ENCODE measurements around the gene LRRK1. TPM values are rescaled to one million over a fixed set of nuclear protein-coding genes. Genes with fewer than 3 reads are reported as not detected.

Gene LRRK1
- total RNA-seq, 1 donor from 2014 or later: 3.0 TPM

DNA sequence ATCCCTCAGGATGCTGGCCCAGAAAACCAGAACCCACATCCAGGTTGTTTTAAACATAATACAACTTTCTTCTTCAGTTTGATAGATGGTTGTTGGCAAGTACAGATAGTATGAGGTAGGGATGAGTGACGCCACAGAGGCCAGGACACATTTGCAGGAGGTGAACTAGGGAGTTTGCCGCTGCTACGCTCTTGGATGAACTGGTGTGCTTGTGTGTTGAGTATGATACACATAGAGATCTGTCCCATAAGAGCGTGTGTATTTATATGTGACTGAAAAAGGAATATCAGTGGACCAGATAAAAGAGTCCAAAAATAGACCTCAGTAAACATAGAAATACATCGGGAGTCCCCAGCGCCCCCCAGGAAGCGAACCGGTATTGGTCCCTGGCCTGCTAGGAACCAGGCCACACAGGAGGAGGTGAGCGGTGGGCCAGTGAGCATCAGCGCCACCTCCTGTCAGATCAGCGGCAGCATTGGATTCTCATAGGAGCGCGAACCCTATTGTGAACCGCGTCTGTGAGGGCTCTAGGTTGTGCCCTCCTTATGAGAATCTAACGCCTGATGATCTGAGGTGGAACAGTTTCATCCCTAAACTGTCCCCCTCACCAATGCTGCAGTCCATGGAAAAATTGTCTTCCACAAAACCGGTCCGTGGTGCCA is 98.1 kb downstream of the LRRK1 start:
- H3K27me3 ChIP-seq (ENCODE audit: low read depth): peaks cover 4% of the 10 kb centered on the region
- no peaks in the 10 kb centered on the region for H3K36me3 ChIP-seq
- H3K27ac ChIP-seq (replicated peaks): no peak overlapping the region
- H3K9me3 ChIP-seq (replicated peaks): no peaks in the 10 kb centered on the region
- no peak overlapping the region for H3K4me3 ChIP-seq
- no peak for DNase-seq
- TF ChIP-seq, protein P1, sequence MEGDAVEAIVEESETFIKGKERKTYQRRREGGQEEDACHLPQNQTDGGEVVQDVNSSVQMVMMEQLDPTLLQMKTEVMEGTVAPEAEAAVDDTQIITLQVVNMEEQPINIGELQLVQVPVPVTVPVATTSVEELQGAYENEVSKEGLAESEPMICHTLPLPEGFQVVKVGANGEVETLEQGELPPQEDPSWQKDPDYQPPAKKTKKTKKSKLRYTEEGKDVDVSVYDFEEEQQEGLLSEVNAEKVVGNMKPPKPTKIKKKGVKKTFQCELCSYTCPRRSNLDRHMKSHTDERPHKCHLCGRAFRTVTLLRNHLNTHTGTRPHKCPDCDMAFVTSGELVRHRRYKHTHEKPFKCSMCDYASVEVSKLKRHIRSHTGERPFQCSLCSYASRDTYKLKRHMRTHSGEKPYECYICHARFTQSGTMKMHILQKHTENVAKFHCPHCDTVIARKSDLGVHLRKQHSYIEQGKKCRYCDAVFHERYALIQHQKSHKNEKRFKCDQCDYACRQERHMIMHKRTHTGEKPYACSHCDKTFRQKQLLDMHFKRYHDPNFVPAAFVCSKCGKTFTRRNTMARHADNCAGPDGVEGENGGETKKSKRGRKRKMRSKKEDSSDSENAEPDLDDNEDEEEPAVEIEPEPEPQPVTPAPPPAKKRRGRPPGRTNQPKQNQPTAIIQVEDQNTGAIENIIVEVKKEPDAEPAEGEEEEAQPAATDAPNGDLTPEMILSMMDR (IDR thresholded peaks at IDR 0.05; ENCODE audit: borderline replicate concordance): no peak
- H3K4me1 ChIP-seq: peaks cover 7% of the 10 kb centered on the region
- intact Hi-C loops (cut with micrococcal nuclease): no loop called here

DNA sequence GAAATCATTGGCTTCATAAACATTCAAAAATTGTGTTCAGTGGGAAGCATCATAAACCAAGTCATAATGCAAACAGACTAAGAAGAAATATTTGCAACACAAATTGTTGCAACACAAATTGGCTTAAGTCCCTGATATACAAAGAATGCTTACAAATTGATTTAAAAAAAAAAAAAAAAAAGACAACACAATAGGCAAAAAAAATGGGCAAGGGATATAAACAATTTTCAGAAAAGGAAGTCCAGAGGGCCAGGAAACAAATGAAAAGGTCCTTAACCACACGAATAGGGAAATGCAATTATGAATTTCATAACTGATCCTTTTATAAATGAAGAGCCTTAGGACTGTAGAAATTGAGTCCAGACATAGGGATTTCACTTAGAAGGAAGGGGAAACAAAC is 98.9 kb downstream of the LRRK1 start:
- intact Hi-C loops (cut with micrococcal nuclease): loop anchor here (2.0 kb wide), 1 partner anchor 241 kb away; no protein-coding TSS in a partner anchor
- DNase-seq: no peak
- no peaks in the 10 kb centered on the region for H3K36me3 ChIP-seq
- peaks cover 14% of the 10 kb centered on the region for H3K4me1 ChIP-seq
- H3K9me3 ChIP-seq (replicated peaks): no peaks in the 10 kb centered on the region
- H3K27me3 ChIP-seq (ENCODE audit: low read depth): peaks cover 4% of the 10 kb centered on the region
- H3K4me3 ChIP-seq: no peak overlapping the region
- TF ChIP-seq, protein P1 (IDR thresholded peaks at IDR 0.05; ENCODE audit: borderline replicate concordance): no peak
- no peak overlapping the region for H3K27ac ChIP-seq (replicated peaks)

DNA sequence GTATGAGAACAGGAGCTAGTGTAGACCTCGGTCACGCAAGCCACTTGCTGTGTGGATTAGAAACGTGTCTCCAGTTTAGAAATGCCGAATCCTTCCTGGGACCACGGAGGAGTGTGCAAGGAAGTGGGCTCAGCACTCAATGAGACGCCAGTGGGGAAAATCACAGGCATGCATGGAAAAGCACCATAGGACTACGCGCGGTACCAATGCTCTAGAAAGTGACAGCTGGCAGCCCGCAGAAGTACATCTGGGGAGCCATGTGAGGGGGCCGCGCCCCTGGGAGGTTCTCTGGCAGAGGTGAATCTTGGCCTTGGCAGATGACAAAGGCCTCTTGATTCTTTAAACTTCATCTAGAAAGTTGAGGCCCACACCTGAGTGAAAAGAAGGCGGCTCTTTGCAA is 99.3 kb downstream of the LRRK1 start:
- Histone ChIP-seq H3K4me3 (no peak overlapping the region), H3K27ac (replicated peaks) (no peak overlapping the region), H3K36me3 (no peaks in the 10 kb centered on the region), H3K9me3 (replicated peaks) (no peaks in the 10 kb centered on the region), H3K4me1 (peaks cover 18% of the 10 kb centered on the region), H3K27me3 (ENCODE audit: low read depth) (peaks cover 4% of the 10 kb centered on the region)
- TF ChIP-seq, protein P1 (IDR thresholded peaks at IDR 0.05; ENCODE audit: borderline replicate concordance): no peak
- DNase-seq: no peak
- intact Hi-C loops (cut with micrococcal nuclease): loop anchor here (2.0 kb wide), 1 partner anchor 240 kb away; no protein-coding TSS in a partner anchor

DNA sequence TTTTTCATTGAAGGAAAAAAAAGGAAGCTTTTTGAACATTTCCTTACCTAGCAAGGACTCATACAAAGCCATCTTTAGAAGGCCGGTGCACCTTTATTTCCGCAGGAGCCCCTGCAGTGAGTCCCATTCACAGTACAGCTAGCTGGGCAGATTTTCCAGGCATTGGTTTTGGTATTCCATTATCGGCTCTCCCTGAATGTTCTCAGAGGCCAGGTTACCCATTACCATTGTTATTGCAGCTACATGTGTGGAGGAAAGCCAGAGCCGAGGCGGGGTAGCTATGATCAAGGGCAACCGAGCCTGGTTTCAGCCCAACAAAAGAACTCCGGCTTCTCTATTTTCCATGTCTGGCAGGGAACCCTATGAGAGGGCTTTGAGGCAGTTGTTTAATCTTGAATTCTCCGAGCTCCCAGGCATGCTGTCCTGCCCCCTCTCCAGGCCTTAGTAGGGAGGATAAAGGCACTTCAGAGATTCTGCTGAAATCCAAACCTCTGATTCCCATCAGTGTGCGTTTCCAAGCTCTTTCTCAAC is 100.3 kb downstream of the LRRK1 start:
- H3K36me3 ChIP-seq: no peaks in the 10 kb centered on the region
- intact Hi-C loops (cut with micrococcal nuclease): loop anchor here (2.0 kb wide), 1 partner anchor 239 kb away; no protein-coding TSS in a partner anchor
- no peaks in the 10 kb centered on the region for H3K9me3 ChIP-seq (replicated peaks)
- DNase-seq: no peak
- H3K27me3 ChIP-seq (ENCODE audit: low read depth): no peaks in the 10 kb centered on the region
- TF ChIP-seq, protein P1 (IDR thresholded peaks at IDR 0.05; ENCODE audit: borderline replicate concordance): no peak
- no peak overlapping the region for H3K27ac ChIP-seq (replicated peaks)
- no peak overlapping the region for H3K4me3 ChIP-seq
- peaks cover 25% of the 10 kb centered on the region for H3K4me1 ChIP-seq

DNA sequence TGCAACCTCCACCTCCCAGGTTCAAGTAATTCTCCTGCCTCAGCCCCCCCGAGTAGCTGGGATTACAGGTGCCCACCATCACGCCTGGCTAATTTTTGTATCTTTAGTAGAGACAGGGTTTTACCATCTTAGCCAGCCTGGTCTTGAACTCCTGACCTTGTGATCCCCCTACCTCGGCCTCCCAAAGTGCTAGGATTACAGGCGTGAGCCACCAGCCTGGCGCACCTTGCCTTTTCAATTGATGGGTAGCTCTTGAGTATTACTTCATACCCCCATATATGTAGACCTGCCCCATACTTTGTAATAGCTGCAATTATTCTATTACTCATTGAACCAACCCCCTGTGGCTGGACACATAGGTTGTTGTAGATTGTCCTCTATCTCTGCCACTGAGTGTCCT is 101.3 kb downstream of the LRRK1 start:
- Histone ChIP-seq H3K4me3 (no peak overlapping the region), H3K27me3 (ENCODE audit: low read depth) (no peaks in the 10 kb centered on the region), H3K9me3 (replicated peaks) (no peaks in the 10 kb centered on the region), H3K27ac (replicated peaks) (no peak overlapping the region), H3K36me3 (no peaks in the 10 kb centered on the region), H3K4me1 (peaks cover 23% of the 10 kb centered on the region)
- intact Hi-C loops (cut with micrococcal nuclease): no loop called here
- TF ChIP-seq, protein P1 (IDR thresholded peaks at IDR 0.05; ENCODE audit: borderline replicate concordance): no peak
- DNase-seq: no peak
